ENCODE measurements around the gene DDX1.

The DDX1 gene

GRCh38 chr2:15555760-15556193, 35.9 kb upstream of the DDX1 start:
- H3K4me3 ChIP-seq (ENCODE audit: low read depth, low read length): no peak overlapping the region
- TF ChIP-seq, protein P1, sequence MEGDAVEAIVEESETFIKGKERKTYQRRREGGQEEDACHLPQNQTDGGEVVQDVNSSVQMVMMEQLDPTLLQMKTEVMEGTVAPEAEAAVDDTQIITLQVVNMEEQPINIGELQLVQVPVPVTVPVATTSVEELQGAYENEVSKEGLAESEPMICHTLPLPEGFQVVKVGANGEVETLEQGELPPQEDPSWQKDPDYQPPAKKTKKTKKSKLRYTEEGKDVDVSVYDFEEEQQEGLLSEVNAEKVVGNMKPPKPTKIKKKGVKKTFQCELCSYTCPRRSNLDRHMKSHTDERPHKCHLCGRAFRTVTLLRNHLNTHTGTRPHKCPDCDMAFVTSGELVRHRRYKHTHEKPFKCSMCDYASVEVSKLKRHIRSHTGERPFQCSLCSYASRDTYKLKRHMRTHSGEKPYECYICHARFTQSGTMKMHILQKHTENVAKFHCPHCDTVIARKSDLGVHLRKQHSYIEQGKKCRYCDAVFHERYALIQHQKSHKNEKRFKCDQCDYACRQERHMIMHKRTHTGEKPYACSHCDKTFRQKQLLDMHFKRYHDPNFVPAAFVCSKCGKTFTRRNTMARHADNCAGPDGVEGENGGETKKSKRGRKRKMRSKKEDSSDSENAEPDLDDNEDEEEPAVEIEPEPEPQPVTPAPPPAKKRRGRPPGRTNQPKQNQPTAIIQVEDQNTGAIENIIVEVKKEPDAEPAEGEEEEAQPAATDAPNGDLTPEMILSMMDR (IDR thresholded peaks at IDR 0.05; ENCODE audit: low read depth, low read length): no peak
- TF ChIP-seq MYC (IDR thresholded peaks at IDR 0.05; ENCODE audit: low read depth, low read length): no peak
- TF ChIP-seq MAX (IDR thresholded peaks at IDR 0.05; ENCODE audit: low read depth, low read length): no peak
- TF ChIP-seq POLR2A (IDR thresholded peaks at IDR 0.05; ENCODE audit: extremely low read depth, insufficient read length): no peak
- DNase-seq (ENCODE audit: low read depth): no peak

DNA sequence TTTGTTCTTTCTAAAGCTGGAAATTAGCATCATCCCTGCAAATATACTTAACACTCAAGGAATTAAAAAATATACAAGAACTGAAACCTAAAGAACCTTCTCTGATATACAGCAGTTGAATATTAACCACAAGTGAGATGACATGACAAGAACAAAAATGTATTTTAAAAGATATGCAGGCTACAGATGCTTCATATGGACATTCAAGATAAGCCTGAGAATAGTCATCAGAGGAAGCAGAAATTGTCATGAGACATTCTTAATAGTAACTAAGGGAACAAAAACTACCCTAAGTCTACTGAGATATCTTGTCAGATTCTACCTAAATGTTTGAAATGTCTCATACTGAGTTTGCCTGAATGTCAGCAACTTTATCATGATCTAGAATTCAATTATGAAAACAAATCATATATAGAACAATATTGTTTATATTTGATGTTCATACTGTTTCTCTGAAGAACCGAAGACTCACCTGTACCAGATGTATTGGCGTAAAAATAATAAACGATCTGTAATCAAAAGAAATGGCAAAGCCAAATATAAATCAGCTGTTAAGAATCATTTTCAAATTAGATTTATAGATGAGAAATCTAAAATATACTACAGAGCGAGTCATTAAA, 35.2 kb upstream of the DDX1 start:
- no peak overlapping the region for H3K4me3 ChIP-seq (ENCODE audit: low read depth, low read length)
- no peak for DNase-seq (ENCODE audit: low read depth)
- TF ChIP-seq, protein P1 (IDR thresholded peaks at IDR 0.05; ENCODE audit: low read depth, low read length): no peak
- TF ChIP-seq MAX (IDR thresholded peaks at IDR 0.05; ENCODE audit: low read depth, low read length): no peak
- TF ChIP-seq POLR2A (IDR thresholded peaks at IDR 0.05; ENCODE audit: extremely low read depth, insufficient read length): no peak
- TF ChIP-seq MYC (IDR thresholded peaks at IDR 0.05; ENCODE audit: low read depth, low read length): no peak

- TF ChIP-seq MAX (IDR thresholded peaks at IDR 0.05; ENCODE audit: low read depth, low read length) (no peak), MYC (IDR thresholded peaks at IDR 0.05; ENCODE audit: low read depth, low read length) (no peak), POLR2A (IDR thresholded peaks at IDR 0.05; ENCODE audit: extremely low read depth, insufficient read length) (no peak)
- TF ChIP-seq, protein P1 (IDR thresholded peaks at IDR 0.05; ENCODE audit: low read depth, low read length): no peak
- H3K4me3 ChIP-seq (ENCODE audit: low read depth, low read length): no peak overlapping the region
- DNase-seq (ENCODE audit: low read depth): no peak
Measured at GRCh38 chr2:15557887-15558311, 33.8 kb upstream of the DDX1 start.

GRCh38 chr2:15559379-15560139, 32.1 kb upstream of the DDX1 start:
- peak overlapping the region; percentile 92 for H3K4me3 ChIP-seq (ENCODE audit: low read depth, low read length)
- no peak for DNase-seq (ENCODE audit: low read depth)
- TF ChIP-seq, protein P1 (IDR thresholded peaks at IDR 0.05; ENCODE audit: low read depth, low read length): no peak
- TF ChIP-seq POLR2A (IDR thresholded peaks at IDR 0.05; ENCODE audit: extremely low read depth, insufficient read length) (no peak), MAX (IDR thresholded peaks at IDR 0.05; ENCODE audit: low read depth, low read length) (no peak), MYC (IDR thresholded peaks at IDR 0.05; ENCODE audit: low read depth, low read length) (no peak)

- TF ChIP-seq, protein P1 (IDR thresholded peaks at IDR 0.05; ENCODE audit: low read depth, low read length): no peak
- TF ChIP-seq MYC (IDR thresholded peaks at IDR 0.05; ENCODE audit: low read depth, low read length): no peak
- TF ChIP-seq POLR2A (IDR thresholded peaks at IDR 0.05; ENCODE audit: extremely low read depth, insufficient read length): no peak
- TF ChIP-seq MAX (IDR thresholded peaks at IDR 0.05; ENCODE audit: low read depth, low read length): no peak
- peak; percentile 49 for DNase-seq (ENCODE audit: low read depth)
- H3K4me3 ChIP-seq (ENCODE audit: low read depth, low read length): peak overlapping the region; percentile 92
Measured at GRCh38 chr2:15560140-15560987, 31.3 kb upstream of the DDX1 start.
